ENCODE data around the gene PRRG3.

GRCh38 chrX:151687635-151688034, 7.6 kb upstream of the PRRG3 start:
- TF ChIP-seq ATF3 (CRISPR knock-in tag; conservative IDR thresholded peaks at IDR 0.05) (no peak), CTCF (IDR thresholded peaks at IDR 0.05) (no peak), JUN (CRISPR knock-in tag; IDR thresholded peaks at IDR 0.05) (no peak), TP53 (CRISPR knock-in tag; IDR thresholded peaks at IDR 0.05) (no peak), ZNF317 (CRISPR knock-in tag; IDR thresholded peaks at IDR 0.05; ENCODE audit: borderline replicate concordance, low read depth) (no peak), USF2 (CRISPR knock-in tag; IDR thresholded peaks at IDR 0.05) (no peak), ZBTB43 (CRISPR knock-in tag; IDR thresholded peaks at IDR 0.05) (no peak), ZNF138 (CRISPR knock-in tag; conservative IDR thresholded peaks at IDR 0.05) (no peak), ZNF232 (CRISPR knock-in tag; IDR thresholded peaks at IDR 0.05) (no peak), SMAD3 (CRISPR knock-in tag; IDR thresholded peaks at IDR 0.05; ENCODE audit: borderline replicate concordance) (no peak), MAX (CRISPR knock-in tag; IDR thresholded peaks at IDR 0.05) (no peak), ARID4B (CRISPR knock-in tag; IDR thresholded peaks at IDR 0.05; ENCODE audit: borderline replicate concordance) (no peak), ZNF423 (CRISPR knock-in tag; IDR thresholded peaks at IDR 0.05) (no peak), ZNF416 (CRISPR knock-in tag; IDR thresholded peaks at IDR 0.05) (no peak)

Data from WTC11 (cell line).